Measurements from ENCODE around the gene CLTB.

The CLTB gene

DNA sequence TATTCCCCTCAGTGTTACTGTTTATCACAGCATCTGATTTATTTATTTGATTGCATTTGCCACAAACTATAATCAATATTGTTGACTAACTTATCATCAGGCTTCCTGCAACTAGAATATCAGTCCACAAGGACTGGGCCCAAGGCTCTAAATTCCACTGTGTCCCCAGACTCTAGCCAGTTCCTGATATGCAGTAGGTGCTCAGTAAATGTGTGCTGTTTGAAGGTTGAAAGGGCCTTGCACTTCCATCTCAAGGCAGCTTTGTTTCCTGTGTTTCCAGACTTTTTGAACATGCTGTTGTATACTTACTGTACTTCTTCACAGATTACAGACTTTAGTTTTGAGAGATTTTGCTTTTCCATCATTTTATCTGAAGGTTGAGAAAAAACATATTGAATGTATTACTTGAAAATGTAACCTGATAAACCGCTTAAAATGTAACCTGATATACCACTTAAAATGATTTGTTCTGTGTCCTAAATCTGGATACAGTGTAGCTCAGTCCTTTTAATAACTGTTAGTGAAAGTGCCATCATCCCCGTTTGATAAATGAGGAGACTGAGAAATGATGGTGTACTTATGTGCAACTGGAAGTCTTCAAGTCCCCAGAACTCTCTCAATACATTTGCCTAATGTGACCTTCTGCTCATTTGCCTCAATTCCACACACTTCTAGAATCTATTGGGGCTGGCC lies 73.4 kb downstream of the CLTB start:
- no peak for FAIRE-seq

Data from islet of Langerhans (tissue), 1 donor.